NCI-H2171 treated with DMSO at 0.1 percent for 48 hours (cell line): ENCODE results near the gene HOXA7.
A peak's percentile ranks its signal among the peaks of the same experiment; 100 is the strongest.

ENCODE experiments used
- DNase-seq: peaks from one replicate; lab custom pipeline; 2025; lab: John Stamatoyannopoulos, UW

The HOXA7 gene

GRCh38 chr7:27193335-27194001 lies 37.0 kb upstream of the HOXA7 start:
- DNase-seq: no peak

DNA sequence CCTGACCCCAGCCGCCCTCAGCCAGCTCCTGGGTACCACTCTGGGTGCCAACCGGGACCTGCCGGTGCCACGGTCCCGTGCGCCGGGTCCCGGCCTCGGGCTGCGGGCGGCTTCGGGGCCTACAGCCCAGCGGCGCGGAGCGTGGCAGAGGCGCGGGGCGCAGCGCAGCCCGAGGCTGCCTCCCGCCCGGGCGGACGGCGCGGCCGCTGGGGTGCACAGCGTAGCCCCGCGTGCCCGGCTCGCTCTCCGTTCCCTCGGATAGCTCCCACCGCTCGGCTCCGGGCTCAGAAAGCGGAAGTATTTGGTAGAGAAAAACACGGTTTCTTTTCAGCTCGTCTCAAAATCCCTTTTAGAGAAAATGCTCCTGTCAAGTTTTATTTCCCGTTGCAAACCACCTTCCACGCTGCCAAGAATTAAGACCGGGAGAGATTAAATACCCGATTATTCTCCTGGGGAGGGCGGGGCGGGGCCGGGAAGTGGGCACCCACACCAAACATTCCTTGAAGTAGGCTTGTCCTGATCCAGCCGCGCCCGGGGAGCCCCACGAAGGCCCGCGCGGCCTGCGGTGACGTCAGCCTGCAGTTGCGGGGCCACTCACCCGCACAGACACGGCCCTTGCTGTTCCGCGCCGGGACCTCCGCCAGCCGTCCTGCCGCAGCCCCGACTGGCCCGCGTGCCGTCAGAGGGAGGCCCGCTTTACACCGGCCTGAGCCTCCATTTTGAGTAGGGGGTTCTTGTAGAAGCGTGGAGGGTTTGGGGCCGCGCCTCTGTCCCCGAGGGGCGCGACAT lies 36.3 kb upstream of the HOXA7 start:
- DNase-seq: no peak

DNA sequence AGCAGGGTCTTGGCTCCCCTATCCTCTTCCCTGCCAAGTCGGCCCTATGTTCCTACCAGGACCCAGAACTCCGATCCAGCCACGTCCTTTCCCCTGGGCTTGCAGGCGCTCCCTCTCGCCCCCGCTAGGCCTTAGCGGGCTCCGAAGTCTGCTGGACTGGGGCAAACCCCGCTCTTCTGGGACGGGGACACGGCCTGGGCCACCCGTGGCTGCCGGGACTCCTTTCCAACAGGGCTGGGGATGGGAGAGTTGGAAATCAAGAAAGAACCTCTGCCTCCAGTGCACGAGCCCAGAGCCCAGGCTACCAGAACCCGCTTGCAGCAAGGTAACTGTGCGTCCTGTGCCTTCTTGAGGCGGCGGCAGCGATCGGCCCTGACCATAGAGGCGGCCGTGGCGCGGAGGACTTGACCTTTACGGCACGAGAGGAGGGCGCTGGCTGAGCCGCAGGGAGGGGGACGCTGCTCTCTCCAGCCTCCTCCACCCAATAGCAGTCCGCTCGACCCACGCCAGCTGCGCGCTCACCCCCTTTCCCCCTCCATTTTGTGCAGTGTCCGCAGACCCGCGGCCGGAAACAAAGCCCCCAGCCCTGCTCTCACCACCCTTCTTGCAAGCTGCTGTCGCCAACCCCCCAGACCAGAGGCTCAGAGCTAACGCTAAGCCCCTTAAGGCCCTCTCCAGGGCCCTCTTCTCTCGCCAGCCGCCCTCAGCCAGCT lies 35.5 kb upstream of the HOXA7 start:
- no peak for DNase-seq

- no peak for DNase-seq
Observed at GRCh38 chr7:27191161-27191731, 34.8 kb upstream of the HOXA7 start.

GRCh38 chr7:27189997-27190748 lies 33.7 kb upstream of the HOXA7 start:
- DNase-seq: no peak

DNA sequence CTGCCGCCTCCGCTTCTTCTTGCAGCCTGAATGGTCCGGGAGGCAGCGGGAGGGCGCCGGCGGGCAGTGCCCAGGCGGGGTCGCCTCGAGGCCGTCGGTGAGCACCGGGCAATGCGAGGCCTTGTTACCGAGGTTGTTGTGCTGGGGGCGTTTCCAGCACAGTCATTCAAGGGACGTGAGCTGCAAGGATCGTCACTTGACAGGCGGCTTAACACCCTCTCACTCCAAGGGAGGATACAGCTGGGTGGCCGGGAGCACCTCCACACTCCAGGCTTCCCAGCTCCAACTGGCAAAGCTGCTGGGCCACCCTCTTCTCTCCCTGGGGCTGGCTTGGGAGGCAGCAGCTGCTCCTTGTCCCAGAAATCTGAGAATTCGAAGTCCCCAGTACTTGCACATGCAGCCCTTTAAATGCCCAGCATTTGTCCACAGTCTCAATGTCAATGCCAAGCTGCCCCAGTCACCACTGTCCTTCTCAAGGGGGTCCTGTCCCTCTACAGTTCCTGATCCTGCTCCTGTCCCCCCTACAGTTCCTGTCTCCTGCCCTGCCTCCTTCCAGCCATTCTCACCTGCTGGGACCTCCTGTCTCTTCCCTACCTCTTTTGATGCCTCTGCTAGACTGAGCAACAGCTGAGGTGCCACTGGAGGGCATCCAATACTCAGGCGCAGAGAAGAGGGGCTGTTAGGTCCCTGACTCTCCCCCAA lies 33.0 kb upstream of the HOXA7 start:
- no peak for DNase-seq

GRCh38 chr7:27188386-27189294 lies 32.2 kb upstream of the HOXA7 start:
- no peak for DNase-seq

DNA sequence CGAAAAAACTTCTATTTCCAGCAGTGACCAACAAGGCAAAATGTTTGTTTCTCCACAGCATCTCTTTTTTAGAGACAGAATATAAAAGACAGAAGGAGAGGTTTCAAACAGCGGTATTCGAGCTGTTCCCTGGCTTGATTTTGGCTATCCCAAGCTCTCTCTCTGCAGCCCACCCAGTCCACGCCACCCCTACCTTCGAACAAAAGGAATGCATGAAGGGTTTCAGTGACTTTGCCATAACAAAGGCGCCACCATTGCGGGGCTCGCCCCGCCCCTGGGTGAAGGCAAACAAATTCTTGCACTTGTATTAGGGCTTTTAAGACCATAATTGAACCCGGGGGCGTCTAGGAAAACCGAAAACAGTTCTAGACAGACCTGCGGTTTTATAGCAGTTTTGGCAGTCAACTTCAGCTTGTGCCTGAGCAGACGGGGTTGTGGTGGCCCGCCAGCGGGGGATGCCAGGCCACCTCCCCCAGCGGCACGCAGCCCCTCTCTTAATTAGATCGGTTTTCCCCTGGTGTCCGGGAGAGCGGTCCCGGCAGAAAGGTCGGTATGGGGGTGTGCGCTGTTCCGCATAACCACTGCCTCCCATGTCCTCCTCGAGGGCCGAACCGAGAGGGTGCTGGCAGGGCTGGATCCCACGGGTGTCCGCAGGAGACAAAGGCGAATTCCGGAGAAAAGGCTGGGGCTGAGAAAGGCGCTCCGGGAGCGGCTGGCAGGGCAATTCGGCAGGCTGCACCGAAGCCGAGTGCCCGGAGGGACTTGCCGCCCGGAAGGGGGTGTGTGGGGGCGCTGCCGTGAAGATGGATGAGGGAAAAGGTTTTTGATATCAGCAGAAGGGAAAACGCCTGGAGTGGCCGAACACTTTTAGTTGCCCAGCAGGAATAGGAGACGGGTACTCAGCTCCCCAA lies 31.3 kb upstream of the HOXA7 start:
- DNase-seq: no peak

GRCh38 chr7:27186668-27187474 lies 30.4 kb upstream of the HOXA7 start:
- no peak for DNase-seq

GRCh38 chr7:27185854-27186667 lies 29.6 kb upstream of the HOXA7 start:
- DNase-seq: no peak

- DNase-seq: peak; percentile 83
Observed at GRCh38 chr7:27185013-27185853, 28.8 kb upstream of the HOXA7 start, which contains the start of gene HOXA11. TSS of gene HOXA11 (minus strand) at chr7:27185232. CDS start at chr7:27185144, 88 bp downstream.

- DNase-seq: peak; percentile 72
Observed at GRCh38 chr7:27184337-27185012, 28.0 kb upstream of the HOXA7 start.

GRCh38 chr7:27183682-27184336 lies 27.3 kb upstream of the HOXA7 start:
- peak; percentile 72 for DNase-seq

DNA sequence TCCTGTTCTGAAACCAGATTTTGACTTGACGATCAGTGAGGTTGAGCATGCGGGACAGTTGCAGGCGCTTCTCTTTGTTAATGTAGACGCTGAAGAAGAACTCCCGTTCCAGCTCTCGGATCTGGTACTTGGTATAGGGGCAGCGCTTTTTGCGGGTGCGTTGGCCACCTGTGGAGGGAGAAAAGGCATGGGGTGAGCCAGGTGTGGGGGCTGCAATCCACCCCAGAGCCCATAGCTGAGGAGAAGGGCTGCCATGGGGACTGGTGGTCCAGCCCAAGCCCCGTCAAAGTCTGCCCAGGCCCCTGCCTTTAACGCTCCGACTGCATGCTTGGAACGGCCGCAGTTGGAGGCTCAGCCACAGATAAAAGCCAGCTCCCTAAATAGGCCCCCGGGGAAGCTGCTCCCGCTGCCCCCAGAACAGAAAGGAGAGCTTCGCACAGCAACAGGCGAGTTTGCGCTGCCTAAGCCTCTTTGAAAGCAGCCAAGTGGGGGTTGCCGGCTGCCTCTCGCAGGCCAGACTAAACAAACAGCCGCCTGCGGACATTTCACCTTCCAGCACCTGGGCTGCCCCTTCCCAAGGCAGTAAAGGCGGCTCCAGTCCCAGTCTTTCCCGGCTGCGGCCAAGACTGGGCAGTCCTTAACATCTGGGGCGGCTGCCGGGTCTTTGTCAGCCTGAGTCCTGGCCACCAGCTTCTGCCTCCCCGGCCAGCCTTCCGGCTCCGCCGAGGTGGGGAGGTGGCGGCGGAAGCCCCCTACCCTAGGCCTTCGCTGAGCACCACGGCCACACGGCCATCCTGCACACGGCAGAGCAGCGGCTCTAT lies 26.6 kb upstream of the HOXA7 start:
- no peak for DNase-seq
